Measurements from ENCODE around the gene SARS2.

SARS2 gene

DNA sequence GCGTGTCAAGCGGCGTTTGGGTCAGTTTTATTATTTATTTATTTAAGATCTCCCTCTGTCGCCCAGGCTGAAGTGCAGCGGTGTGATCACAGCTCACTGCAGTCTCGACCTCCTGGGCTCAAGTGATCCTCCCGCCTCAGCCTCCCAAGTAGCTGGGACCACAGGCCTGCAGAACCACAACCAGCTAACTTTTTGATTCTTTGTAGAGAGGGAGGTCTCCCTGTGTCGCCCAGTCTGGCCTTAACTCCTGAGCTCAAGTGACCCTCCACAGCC is 894 bp upstream of the SARS2 start:
- H3K27me3 ChIP-seq (ENCODE audit: control insufficient read depth in 2 of 2, insufficient read depth in 2 of 2, low read length in 2 of 2): no peaks in the 10 kb centered on the region
- no peak overlapping the region for H3K27ac ChIP-seq (ENCODE audit: low read depth in 2 of 2, low read length in 2 of 2)
- peak overlapping the region; percentile 96 to 99 for H3K4me3 ChIP-seq (ENCODE audit: low read length in 2 of 2)
- H3K9me3 ChIP-seq (ENCODE audit: control insufficient read depth in 2 of 2, low read length in 2 of 2): no peaks in the 10 kb centered on the region
- peaks cover 8 to 13% of the 10 kb centered on the region in 2 donors for H3K4me1 ChIP-seq (ENCODE audit: control insufficient read depth in 2 of 2, insufficient read depth in 2 of 2, low read length in 2 of 2)
- H3K9ac ChIP-seq (ENCODE audit: low read depth in 1 of 2, low read length in 2 of 2): peak overlapping the region; percentile 95 to 98
- H3K36me3 ChIP-seq (ENCODE audit: control insufficient read depth in 2 of 2, insufficient read depth in 2 of 2, low read length in 2 of 2): peaks cover 6 to 13% of the 10 kb centered on the region in 2 donors

DNA sequence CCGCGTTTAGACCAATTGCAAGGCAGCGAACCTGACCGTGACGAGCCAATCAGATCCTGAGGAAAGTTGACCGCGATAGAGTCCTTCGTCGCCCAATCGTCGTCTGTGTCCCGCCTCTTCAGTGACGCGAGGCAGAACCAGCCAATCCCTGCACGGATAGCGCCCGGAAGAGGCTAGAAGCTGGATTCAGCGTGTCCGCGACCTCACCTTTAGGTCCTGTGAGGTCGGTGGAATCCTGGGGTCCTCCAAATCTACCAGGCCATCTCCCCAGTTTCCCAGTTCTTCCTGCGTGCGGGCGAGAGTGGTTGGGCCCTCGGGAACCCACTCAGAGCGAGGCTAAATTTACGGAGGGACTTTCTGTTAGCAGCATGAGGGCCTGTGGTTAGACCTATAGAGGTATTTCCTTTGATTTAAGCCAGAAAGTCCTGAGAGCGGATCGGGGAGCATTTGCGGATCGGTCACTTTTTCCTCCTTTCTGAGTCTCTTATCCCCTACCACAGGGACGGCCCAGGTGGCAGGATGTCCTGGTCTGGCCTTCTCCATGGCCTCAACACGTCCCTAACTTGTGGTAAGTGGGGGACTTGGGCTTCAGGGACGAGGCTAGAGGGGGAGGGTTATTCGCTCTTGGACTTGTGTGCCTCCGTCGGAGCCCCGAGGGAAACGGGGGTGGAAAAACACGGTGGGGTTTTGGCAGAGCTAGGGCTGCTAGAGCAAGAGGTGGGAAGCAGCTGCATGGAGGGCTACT is 385 bp upstream of the SARS2 start, which contains the start of gene MRPS12:
Gene MRPS12 (plus strand): TSS at position 169 of the 745 bp plus-strand sequence. CDS start 351 bp downstream, at position 520.
- H3K9ac ChIP-seq (ENCODE audit: low read depth in 1 of 2, low read length in 2 of 2): peak within 1 kb of the TSS; percentile 95 to 98
- H3K4me1 ChIP-seq (ENCODE audit: control insufficient read depth in 2 of 2, insufficient read depth in 2 of 2, low read length in 2 of 2): peaks cover 8 to 13% of the 10 kb centered on the region in 2 donors
- peak within 1 kb of the TSS; percentile 87 to 92 for H3K27ac ChIP-seq (ENCODE audit: low read depth in 2 of 2, low read length in 2 of 2)
- H3K9me3 ChIP-seq (ENCODE audit: control insufficient read depth in 2 of 2, low read length in 2 of 2): no peaks in the 10 kb centered on the region
- peak within 1 kb of the TSS; percentile 96 to 99 for H3K4me3 ChIP-seq (ENCODE audit: low read length in 2 of 2)
- H3K27me3 ChIP-seq (ENCODE audit: control insufficient read depth in 2 of 2, insufficient read depth in 2 of 2, low read length in 2 of 2): no peaks in the 10 kb centered on the region
- H3K36me3 ChIP-seq (ENCODE audit: control insufficient read depth in 2 of 2, insufficient read depth in 2 of 2, low read length in 2 of 2): peaks cover 6 to 13% of the 10 kb centered on the region in 2 donors

DNA sequence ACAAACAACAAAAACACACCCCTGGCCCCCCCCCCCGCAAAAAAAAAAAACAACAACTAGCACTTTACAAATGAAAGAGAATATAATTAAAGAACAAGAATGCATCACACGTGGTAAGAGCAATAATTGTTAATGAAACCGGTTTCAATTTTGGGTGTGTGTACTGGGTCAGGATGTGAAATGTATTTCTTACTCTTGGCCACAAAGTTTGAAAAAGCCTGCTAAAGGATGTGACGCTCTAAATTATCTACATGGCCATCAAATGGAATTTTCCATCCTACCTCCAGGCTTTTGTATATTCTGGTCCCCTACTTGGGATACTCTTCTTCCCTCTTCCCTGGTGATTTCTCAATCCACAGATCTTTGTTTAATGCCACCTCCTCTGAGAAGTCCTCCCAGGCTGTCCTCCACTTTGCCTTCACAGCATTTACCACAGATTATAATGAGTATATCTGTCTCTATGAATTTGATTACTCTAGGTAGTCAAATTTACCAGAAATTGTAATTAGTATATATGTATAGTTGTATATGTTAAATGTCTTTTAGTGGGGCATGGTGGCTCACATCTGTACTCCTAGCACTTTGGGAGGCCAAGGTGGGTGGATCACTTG is 2.1 kb downstream of the SARS2 start:
- Histone ChIP-seq H3K9me3 (ENCODE audit: control insufficient read depth in 2 of 2, low read length in 2 of 2) (no peaks in the 10 kb centered on the region), H3K4me3 (ENCODE audit: low read length in 2 of 2) (no peak overlapping the region), H3K4me1 (ENCODE audit: control insufficient read depth in 2 of 2, insufficient read depth in 2 of 2, low read length in 2 of 2) (peaks cover 8 to 13% of the 10 kb centered on the region in 2 donors), H3K27ac (ENCODE audit: low read depth in 2 of 2, low read length in 2 of 2) (no peak overlapping the region), H3K27me3 (ENCODE audit: control insufficient read depth in 2 of 2, insufficient read depth in 2 of 2, low read length in 2 of 2) (no peaks in the 10 kb centered on the region), H3K9ac (ENCODE audit: low read depth in 1 of 2, low read length in 2 of 2) (peak overlapping the region in 1 of 2 donors; percentile 24), H3K36me3 (ENCODE audit: control insufficient read depth in 2 of 2, insufficient read depth in 2 of 2, low read length in 2 of 2) (peaks cover 11 to 25% of the 10 kb centered on the region in 2 donors)

DNA sequence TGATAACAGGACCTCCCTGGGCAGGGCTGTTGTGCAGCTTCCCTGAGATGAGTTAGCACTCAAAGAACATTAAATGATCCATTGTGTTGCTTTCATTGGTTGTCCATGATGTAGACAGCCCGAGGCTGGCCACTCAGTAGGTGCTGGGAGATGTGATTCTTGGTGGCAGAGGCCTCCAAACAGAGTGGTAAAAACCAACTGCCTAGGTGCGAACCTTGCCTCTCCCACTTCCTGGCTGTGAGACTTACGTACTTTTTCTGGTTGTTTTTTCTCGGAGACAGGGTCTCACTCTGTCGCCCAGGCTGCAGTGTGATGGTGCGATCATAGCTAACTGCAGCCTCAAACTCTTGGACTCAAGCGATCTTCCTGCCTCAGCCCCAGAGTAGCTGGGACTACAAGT is 6.2 kb downstream of the SARS2 start:
- H3K36me3 ChIP-seq (ENCODE audit: control insufficient read depth in 2 of 2, insufficient read depth in 2 of 2, low read length in 2 of 2): peaks cover 5 to 21% of the 10 kb centered on the region in 2 donors

DNA sequence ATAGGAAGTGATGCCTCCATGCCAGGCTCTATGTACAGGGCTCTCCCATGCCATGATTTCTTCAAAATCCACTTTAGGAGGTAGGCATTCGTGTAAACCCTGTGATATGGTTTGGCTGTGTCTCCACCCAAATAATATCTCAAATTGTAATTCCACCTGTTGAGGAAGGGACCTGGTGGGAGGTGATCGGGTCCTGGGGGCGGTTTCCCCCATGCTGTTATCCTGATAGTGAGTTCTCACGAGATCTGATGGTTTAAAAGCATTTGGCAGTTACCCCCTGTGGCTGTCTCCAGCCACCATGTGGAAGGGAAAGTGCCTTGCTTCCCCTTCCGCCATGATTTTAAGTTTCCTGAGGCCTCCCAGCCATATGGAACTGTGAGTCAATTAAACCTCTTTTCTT is 8.1 kb downstream of the SARS2 start:
- Histone ChIP-seq H3K4me1 (ENCODE audit: control insufficient read depth in 2 of 2, insufficient read depth in 2 of 2, low read length in 2 of 2) (no peaks in the 10 kb centered on the region), H3K36me3 (ENCODE audit: control insufficient read depth in 2 of 2, insufficient read depth in 2 of 2, low read length in 2 of 2) (peaks cover 5 to 21% of the 10 kb centered on the region in 2 donors)

More for the DNA sequence above, 6.2 kb downstream of the SARS2 start:
- H3K9me3 ChIP-seq (ENCODE audit: control insufficient read depth in 2 of 2, low read length in 2 of 2): no peaks in the 10 kb centered on the region
- no peaks in the 10 kb centered on the region for H3K27me3 ChIP-seq (ENCODE audit: control insufficient read depth in 2 of 2, insufficient read depth in 2 of 2, low read length in 2 of 2)
- H3K27ac ChIP-seq (ENCODE audit: low read depth in 2 of 2, low read length in 2 of 2): no peak overlapping the region
- no peak overlapping the region for H3K9ac ChIP-seq (ENCODE audit: low read depth in 1 of 2, low read length in 2 of 2)
- no peaks in the 10 kb centered on the region for H3K4me1 ChIP-seq (ENCODE audit: control insufficient read depth in 2 of 2, insufficient read depth in 2 of 2, low read length in 2 of 2)
- H3K4me3 ChIP-seq (ENCODE audit: low read length in 2 of 2): no peak overlapping the region

DNA sequence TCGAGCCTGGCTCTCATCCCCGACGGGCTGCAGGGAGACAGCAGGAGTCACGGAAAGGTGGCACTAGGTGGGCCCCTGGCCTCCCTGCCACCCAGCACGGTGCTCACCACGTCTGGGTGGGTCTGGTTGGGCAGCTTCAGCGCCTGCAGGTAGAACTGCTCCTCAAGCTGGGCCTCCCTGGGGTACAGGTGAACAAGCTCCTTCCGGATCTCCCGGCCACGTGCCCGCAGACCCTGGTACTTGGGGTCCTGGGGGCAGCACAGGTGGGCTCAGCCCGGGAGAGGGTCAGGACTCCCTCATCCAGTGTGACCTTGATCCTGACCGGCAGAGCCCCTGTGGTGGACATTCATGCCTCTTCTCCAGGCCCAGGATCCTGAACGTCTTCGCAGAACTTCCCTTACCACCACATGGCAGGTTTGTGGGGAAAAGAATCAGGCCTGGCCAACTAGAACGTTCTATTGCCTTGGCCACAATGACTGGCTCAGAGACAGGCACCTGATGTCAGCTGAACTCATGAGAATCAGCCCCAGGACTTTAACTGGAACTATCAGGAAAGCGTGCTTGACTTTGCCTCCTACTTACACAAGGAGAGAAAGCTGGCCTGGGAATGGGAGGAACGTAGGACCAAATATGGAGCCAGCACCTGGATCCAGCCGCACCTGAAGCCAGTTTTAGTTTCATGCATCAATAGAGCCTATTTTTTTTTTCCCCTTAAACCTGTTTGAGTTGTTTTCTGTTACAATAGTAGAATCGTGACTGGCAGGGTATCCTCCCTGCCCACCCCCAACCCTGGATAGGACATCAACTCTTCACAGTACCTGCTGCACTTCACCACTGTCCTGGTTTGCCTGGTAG is 8.9 kb downstream of the SARS2 start:
- H3K9me3 ChIP-seq (ENCODE audit: control insufficient read depth in 2 of 2, low read length in 2 of 2): no peaks in the 10 kb centered on the region
- no peaks in the 10 kb centered on the region for H3K27me3 ChIP-seq (ENCODE audit: control insufficient read depth in 2 of 2, insufficient read depth in 2 of 2, low read length in 2 of 2)
- H3K4me3 ChIP-seq (ENCODE audit: low read length in 2 of 2): no peak overlapping the region
- H3K4me1 ChIP-seq (ENCODE audit: control insufficient read depth in 2 of 2, insufficient read depth in 2 of 2, low read length in 2 of 2): no peaks in the 10 kb centered on the region
- H3K9ac ChIP-seq (ENCODE audit: low read depth in 1 of 2, low read length in 2 of 2): no peak overlapping the region
- H3K27ac ChIP-seq (ENCODE audit: low read depth in 2 of 2, low read length in 2 of 2): no peak overlapping the region
- peaks cover 5 to 21% of the 10 kb centered on the region in 2 donors for H3K36me3 ChIP-seq (ENCODE audit: control insufficient read depth in 2 of 2, insufficient read depth in 2 of 2, low read length in 2 of 2)

More for the DNA sequence above, 8.1 kb downstream of the SARS2 start:
- H3K4me3 ChIP-seq (ENCODE audit: low read length in 2 of 2): no peak overlapping the region
- H3K9ac ChIP-seq (ENCODE audit: low read depth in 1 of 2, low read length in 2 of 2): no peak overlapping the region
- no peaks in the 10 kb centered on the region for H3K27me3 ChIP-seq (ENCODE audit: control insufficient read depth in 2 of 2, insufficient read depth in 2 of 2, low read length in 2 of 2)
- no peak overlapping the region for H3K27ac ChIP-seq (ENCODE audit: low read depth in 2 of 2, low read length in 2 of 2)
- H3K9me3 ChIP-seq (ENCODE audit: control insufficient read depth in 2 of 2, low read length in 2 of 2): no peaks in the 10 kb centered on the region

DNA sequence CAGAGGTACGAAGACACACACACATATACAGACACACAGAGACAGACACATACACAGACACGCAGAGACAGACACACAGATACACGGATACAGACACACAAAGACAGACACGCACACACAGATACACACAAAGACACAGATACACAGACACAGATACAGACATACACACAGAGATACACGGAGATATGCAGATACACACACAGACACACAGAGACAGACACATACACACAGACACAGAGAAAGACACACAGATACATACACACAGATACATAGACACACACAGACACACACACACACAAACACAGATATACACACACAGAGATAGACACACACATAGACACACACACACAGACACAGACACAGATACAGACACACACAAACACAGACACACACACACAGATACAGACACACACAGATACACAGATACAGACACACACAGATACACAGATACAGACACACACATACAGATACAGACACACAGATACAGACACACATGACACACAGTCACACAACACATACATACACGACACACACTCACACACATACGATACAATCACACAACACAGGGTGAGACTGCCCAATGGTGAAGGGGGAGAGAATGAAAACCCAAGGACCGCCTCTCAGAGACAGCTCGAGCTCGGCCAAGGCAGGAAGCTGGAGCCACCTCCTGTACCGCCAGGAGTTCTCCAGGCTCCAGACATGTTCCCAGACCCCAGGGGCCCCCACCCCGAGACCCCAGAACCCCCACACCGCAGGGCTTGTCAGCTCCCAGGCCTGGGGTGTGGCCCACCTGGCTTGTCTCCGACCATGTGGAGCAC is 9.8 kb downstream of the SARS2 start:
- no peak overlapping the region for H3K4me3 ChIP-seq (ENCODE audit: low read length in 2 of 2)
- no peaks in the 10 kb centered on the region for H3K4me1 ChIP-seq (ENCODE audit: control insufficient read depth in 2 of 2, insufficient read depth in 2 of 2, low read length in 2 of 2)
- H3K27ac ChIP-seq (ENCODE audit: low read depth in 2 of 2, low read length in 2 of 2): no peak overlapping the region
- no peaks in the 10 kb centered on the region for H3K9me3 ChIP-seq (ENCODE audit: control insufficient read depth in 2 of 2, low read length in 2 of 2)
- peaks cover 5 to 21% of the 10 kb centered on the region in 2 donors for H3K36me3 ChIP-seq (ENCODE audit: control insufficient read depth in 2 of 2, insufficient read depth in 2 of 2, low read length in 2 of 2)
- H3K9ac ChIP-seq (ENCODE audit: low read depth in 1 of 2, low read length in 2 of 2): no peak overlapping the region
- no peaks in the 10 kb centered on the region for H3K27me3 ChIP-seq (ENCODE audit: control insufficient read depth in 2 of 2, insufficient read depth in 2 of 2, low read length in 2 of 2)

DNA sequence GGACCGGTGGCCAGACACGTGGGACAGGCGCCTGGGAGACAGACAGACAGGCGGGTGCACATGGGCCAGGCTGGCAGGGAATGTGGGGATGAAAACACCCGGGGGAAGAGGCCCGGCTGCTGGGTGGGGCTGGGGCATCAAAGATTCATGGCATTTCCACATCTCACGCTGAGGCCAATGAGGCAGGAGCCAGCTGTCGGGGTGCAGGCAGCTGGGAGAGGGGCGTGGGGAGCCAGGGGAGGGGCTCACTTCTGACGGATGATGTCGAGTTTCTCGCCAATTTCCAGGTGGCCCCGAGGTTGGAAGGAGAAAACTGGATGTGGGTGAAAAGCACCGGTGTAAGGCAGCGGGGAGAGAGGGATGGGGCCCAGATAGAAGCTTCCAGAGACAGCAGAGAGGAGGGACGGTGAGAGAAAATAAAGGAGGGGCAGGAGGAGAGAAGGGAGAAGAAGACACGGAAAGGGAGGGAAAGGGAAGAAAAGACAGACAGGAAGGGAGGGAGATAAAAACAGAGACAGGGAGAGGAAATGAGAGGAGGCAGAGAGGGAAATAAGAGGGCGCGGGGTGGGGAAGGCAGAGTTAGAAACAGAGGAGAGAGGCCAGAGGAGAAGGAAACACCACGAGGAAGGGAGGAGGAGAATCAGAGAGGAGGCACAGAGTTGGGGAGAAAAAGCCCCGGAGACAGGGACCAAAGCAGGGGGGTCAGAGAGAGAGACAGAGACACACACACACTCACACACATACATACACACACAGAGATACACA is 10.5 kb downstream of the SARS2 start:
- Histone ChIP-seq H3K4me1 (ENCODE audit: control insufficient read depth in 2 of 2, insufficient read depth in 2 of 2, low read length in 2 of 2) (no peaks in the 10 kb centered on the region), H3K4me3 (ENCODE audit: low read length in 2 of 2) (no peak overlapping the region), H3K27ac (ENCODE audit: low read depth in 2 of 2, low read length in 2 of 2) (no peak overlapping the region), H3K9me3 (ENCODE audit: control insufficient read depth in 2 of 2, low read length in 2 of 2) (no peaks in the 10 kb centered on the region), H3K27me3 (ENCODE audit: control insufficient read depth in 2 of 2, insufficient read depth in 2 of 2, low read length in 2 of 2) (no peaks in the 10 kb centered on the region), H3K9ac (ENCODE audit: low read depth in 1 of 2, low read length in 2 of 2) (no peak overlapping the region), H3K36me3 (ENCODE audit: control insufficient read depth in 2 of 2, insufficient read depth in 2 of 2, low read length in 2 of 2) (peaks cover 0 to 15% of the 10 kb centered on the region in 2 donors)

DNA sequence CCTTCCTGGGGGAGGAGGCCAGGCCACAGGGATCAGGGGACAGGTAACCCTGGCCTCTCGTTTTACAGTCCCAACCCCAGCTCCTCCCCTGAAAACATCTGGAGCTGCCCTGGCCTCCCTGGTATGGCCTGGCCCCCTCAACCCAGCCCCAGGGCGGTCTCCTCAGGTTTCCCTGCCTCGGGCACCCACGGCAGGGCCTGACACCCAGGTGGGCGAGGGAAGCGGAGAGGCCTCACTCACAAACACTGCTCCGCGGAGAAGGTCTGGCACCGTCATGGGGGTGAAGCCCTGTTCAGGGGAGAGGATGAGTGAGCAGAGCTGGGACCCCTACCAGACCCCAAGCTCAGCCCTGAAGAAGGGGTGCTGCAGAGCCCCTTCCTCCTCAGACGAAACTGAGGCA is 12.0 kb downstream of the SARS2 start:
- Histone ChIP-seq H3K4me3 (ENCODE audit: low read length in 2 of 2) (no peak overlapping the region), H3K36me3 (ENCODE audit: control insufficient read depth in 2 of 2, insufficient read depth in 2 of 2, low read length in 2 of 2) (peaks cover 0 to 6% of the 10 kb centered on the region in 2 donors), H3K9ac (ENCODE audit: low read depth in 1 of 2, low read length in 2 of 2) (no peak overlapping the region), H3K9me3 (ENCODE audit: control insufficient read depth in 2 of 2, low read length in 2 of 2) (no peaks in the 10 kb centered on the region), H3K27me3 (ENCODE audit: control insufficient read depth in 2 of 2, insufficient read depth in 2 of 2, low read length in 2 of 2) (no peaks in the 10 kb centered on the region), H3K27ac (ENCODE audit: low read depth in 2 of 2, low read length in 2 of 2) (no peak overlapping the region), H3K4me1 (ENCODE audit: control insufficient read depth in 2 of 2, insufficient read depth in 2 of 2, low read length in 2 of 2) (no peaks in the 10 kb centered on the region)
